ENCODE measurements around the gene PKDREJ.
"Not testable (repeated sequence)": the region's sequence is repeated elsewhere in the genome, so short reads cannot be mapped to it uniquely, and the experiment has no call there.

GRCh38 chr22:46264520-46264919, 1.4 kb upstream of the PKDREJ start:
- TF ChIP-seq MLX (CRISPR knock-in tag; IDR thresholded peaks at IDR 0.05); CTCF (IDR thresholded peaks at IDR 0.05); MYBL2 (CRISPR knock-in tag; IDR thresholded peaks at IDR 0.05); NR2C2 (CRISPR knock-in tag; IDR thresholded peaks at IDR 0.05); ZNF396 (CRISPR knock-in tag; IDR thresholded peaks at IDR 0.05; ENCODE audit: borderline replicate concordance); TCF7 (CRISPR knock-in tag; IDR thresholded peaks at IDR 0.05; ENCODE audit: low read depth); JUN (CRISPR knock-in tag; IDR thresholded peaks at IDR 0.05); ZNF138 (CRISPR knock-in tag; conservative IDR thresholded peaks at IDR 0.05); NR3C1 (CRISPR knock-in tag; conservative IDR thresholded peaks at IDR 0.05; ENCODE audit: low read depth); ATF1 (CRISPR knock-in tag; IDR thresholded peaks at IDR 0.05): not testable (repeated sequence)
